ENCODE measurements around the gene TMEM52.
"Not testable (repeated sequence)": the region's sequence is repeated elsewhere in the genome, so short reads cannot be mapped to it uniquely, and the experiment has no call there.

TMEM52 gene

GRCh38 chr1:1893291-1893985 lies 25.6 kb downstream of the TMEM52 start:
- no peak for DNase-seq

DNA sequence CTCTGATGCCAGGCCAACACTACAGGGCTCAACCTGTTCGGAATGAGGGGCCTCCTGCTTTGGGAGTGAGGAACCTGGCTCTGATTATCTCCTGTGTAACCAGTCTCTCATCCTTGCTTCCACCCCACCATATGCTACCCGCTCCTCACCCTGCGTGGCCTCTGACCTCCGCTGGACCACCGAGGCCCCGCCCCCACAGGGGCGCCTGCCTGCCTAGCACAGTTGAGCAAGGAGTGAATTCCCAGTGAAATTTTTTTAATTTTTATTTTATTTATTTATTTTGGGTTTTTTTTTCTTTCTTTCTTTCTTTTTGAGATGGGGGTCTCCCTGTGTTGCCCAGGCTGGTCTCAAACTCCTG lies 26.3 kb downstream of the TMEM52 start:
- DNase-seq = no peak

GRCh38 chr1:1892079-1892762 lies 26.9 kb downstream of the TMEM52 start:
- DNase-seq = no peak

- peak; percentile 75 for DNase-seq
Measured at GRCh38 chr1:1891349-1892078, 27.6 kb downstream of the TMEM52 start.

DNA sequence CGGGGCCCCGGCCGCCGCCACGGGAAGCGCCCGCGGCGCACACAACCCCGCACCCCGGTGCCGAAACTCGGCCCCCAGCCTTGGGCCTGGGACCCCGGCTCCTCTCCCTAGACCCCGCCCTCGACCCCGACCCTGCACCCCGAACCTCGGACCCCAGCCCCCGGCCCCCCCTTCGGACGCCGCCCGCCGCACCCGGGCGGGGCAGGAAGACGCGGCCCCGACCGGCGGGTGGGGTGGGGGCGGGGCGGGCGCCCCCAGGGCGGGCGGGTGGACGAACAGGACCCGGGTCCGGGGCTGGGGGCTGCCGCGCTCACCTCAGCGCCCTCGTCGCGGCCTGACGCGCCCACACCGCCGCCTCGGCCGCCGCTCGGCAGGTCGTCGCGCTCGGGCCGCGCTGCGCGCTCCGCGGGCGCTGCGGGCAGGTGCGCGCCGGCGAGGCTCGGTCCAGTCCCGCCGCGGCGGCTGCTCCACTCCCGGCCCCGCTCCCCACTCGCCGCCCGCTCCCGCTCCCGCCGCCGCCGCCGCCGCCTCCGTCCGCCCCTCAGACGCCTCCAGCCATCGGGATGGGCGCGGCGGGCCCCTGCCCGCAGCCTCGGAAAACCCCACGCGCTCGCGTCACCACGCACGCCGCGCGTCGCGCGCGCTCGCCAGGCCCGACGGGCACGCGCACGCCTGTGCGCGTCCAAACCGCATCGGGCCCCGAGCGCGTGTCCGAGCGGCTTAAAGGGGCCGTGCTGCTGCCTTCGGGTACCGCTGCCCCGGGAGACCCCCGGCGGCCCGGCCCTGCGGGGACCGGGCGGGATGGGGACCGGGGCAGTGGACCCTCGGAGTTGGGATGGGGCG lies 28.4 kb downstream of the TMEM52 start, which contains the start of gene GNB1:
GNB1 (minus strand) TSS at position 582 of the 843 bp plus-strand sequence. CDS start 65,634 bp downstream, outside the sequence.
- peak; percentile 92 for DNase-seq

DNA sequence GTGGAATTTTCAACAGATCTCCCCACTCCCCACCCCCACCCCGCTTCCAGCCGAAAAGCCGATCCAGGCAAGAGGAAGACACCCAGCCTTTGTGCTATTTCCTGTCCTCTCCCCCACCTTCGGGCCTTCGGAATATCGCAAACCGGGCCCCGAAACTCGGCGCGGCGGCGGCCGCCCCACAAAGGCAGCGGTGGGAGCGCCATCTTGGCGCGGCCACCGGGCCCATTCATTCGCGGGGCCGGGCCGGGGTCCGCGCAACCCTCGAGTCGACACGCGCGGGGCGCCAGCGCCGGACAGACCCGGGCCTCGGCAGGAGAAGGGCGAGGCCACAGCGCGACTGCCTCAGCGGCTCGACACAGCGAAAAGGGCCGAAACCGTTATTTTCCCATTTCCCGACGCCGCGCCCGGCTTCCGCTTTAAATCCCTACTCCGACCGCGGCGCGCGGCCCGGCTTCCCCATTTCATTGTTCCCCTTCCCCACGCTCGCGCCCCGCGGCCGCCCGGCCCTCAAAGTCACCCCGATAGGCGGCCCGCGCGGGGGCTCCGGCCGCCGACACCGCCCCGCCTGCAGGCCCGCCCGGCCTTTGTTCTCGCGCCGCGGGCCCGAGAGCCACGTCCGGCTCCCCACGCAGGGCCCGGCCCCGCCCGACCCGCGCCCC lies 29.1 kb downstream of the TMEM52 start:
- peak; percentile 51 for DNase-seq

- DNase-seq = no peak
Measured at GRCh38 chr1:1889090-1889750, 29.9 kb downstream of the TMEM52 start.

GRCh38 chr1:1883890-1884289 lies 35.2 kb downstream of the TMEM52 start:
- not testable (repeated sequence) for DNase-seq

- no peak for DNase-seq
Measured at GRCh38 chr1:1883092-1883873, 35.8 kb downstream of the TMEM52 start.

- no peak for DNase-seq
Measured at GRCh38 chr1:1881727-1882126, 37.4 kb downstream of the TMEM52 start.

DNA sequence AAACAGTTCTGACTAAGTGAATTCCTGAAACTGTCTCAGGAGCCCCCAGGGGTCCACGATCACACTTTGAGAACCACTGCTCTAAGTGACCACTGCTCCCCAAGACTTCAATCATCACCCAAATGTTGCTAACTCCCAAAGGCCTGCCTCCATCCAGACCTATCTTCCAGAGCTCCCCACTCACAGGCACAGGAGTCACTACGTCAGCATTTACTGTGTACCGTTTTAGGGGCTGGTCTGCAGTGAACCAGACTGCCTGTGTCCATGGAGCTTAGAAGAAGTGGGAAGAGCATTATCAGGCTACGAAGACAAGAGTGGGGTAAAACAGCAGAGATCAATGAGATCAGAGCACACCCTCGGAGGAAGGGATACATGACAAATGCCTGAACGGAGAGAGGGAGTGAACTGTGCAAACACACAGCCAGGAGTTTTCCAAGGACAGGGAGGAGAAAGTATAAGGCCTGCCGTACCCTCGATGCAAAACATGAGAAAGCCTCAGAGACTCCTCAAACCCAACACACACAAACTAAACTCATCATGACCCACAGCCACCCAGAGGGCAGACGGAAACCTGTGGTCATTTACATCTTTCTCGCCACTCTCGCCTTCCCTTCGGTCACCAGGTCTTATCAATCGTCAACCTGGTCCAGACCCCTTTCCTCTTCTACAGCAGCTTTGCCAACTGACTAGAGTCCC lies 38.3 kb downstream of the TMEM52 start:
- DNase-seq = no peak

GRCh38 chr1:1879942-1880341 lies 39.1 kb downstream of the TMEM52 start:
- DNase-seq = no peak

GRCh38 chr1:1877865-1878436 lies 41.1 kb downstream of the TMEM52 start:
- no peak for DNase-seq

GRCh38 chr1:1876335-1876930 lies 42.6 kb downstream of the TMEM52 start:
- DNase-seq = no peak

GRCh38 chr1:1875932-1876331 lies 43.1 kb downstream of the TMEM52 start:
- DNase-seq = no peak

DNA sequence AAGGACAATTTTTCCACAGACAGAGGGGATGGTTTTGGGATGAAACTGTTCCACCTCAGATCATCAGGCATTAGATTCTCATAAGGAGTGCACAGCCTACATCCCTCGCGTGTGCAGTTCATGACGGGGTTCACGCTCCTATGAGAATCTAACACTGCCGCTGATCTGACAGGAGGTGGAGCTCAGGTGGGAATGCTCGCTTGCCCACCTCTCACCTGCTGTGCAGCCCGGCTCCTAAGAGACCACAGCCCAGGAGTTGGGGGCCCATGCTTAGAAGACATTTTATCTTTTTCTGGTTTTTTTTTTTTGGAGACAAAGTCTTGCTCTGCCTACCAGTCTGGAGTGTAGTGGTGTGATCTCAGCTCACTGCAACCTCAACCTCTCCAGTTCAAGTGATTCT lies 44.2 kb downstream of the TMEM52 start:
- DNase-seq = no peak

- DNase-seq = no peak
Measured at GRCh38 chr1:1873186-1873585, 45.9 kb downstream of the TMEM52 start.

GRCh38 chr1:1872329-1872994 lies 46.6 kb downstream of the TMEM52 start:
- DNase-seq = no peak

DNA sequence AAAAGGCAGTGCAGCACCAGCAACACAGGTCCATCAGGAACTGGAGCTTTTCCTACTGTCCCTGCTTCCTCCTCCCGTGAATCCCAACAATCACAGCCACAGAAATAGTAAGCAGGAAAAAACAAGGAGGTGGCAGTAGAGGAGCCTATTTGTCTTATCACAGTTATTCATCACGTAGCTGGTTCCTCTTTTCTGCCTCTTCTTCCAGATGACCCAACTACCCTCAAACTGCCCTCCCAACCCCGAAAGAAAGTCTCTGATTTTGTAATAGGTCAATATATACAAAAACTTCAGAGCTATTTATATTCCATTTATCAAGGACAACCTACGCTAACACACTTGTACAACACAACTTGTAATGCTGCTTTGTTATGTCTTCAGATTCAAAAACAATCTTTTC lies 49.6 kb downstream of the TMEM52 start:
- DNase-seq = no peak
